PC-9 (cell line): ENCODE measurements around the gene DLG2.

Experiments used
- EZH2 ChIP-seq: fragments of 200-600 bp; sonication (generic); IDR thresholded peaks from 2 replicates; pipeline ENCODE4 v1.8.0; 2017; ENCODE audit warnings: antibody characterized with exemption, low read depth
- TF ChIP-seq, protein P1 (sequence below): fragments of 200-600 bp; sonication (generic); conservative IDR thresholded peaks from 2 replicates; pipeline ENCODE4 v1.6.1; 2017; ENCODE audit warnings: mixed run types, antibody characterized with exemption, mild to moderate bottlenecking, moderate library complexity

DNA sequence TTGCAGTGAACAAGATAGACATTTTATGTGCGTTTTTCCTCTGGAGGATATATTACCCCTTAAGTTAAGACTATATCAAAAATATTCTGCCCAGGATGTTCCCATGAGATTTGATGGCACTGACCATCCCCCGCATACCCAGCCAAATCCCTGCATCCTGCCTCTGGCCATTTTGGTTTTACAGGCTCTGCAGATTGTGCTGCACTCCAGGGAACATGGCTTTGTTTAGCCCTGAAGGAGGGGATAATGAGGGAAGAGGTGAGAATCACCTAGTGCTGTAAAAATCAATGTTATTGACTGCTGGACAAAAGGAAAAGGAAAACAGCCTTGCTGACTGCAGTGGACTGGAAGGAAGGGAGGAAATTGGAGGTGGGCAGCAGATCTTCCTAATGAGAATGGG lies 717.4 kb downstream of the DLG2 start:
- no peak for TF ChIP-seq EZH2
- TF ChIP-seq, protein P1, sequence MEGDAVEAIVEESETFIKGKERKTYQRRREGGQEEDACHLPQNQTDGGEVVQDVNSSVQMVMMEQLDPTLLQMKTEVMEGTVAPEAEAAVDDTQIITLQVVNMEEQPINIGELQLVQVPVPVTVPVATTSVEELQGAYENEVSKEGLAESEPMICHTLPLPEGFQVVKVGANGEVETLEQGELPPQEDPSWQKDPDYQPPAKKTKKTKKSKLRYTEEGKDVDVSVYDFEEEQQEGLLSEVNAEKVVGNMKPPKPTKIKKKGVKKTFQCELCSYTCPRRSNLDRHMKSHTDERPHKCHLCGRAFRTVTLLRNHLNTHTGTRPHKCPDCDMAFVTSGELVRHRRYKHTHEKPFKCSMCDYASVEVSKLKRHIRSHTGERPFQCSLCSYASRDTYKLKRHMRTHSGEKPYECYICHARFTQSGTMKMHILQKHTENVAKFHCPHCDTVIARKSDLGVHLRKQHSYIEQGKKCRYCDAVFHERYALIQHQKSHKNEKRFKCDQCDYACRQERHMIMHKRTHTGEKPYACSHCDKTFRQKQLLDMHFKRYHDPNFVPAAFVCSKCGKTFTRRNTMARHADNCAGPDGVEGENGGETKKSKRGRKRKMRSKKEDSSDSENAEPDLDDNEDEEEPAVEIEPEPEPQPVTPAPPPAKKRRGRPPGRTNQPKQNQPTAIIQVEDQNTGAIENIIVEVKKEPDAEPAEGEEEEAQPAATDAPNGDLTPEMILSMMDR, result no peak
